Hepatocyte (in vitro differentiated cells): Measurements from ENCODE around the gene ZC3H12C.

Experiments
- EZH2 ChIP-seq: fragments of 200-600 bp; sonication (generic); IDR thresholded peaks from 2 replicates; pipeline ENCODE4 v1.6.1; 2016; ENCODE audit warnings: antibody characterized with exemption, mild to moderate bottlenecking, borderline replicate concordance
- EZH2phosphoT487 ChIP-seq: fragments of 200-600 bp; sonication (generic); IDR thresholded peaks from one replicate; pipeline ENCODE4 v1.6.1; 2018; ENCODE audit warnings: antibody characterized with exemption, mild to moderate bottlenecking, low read depth, moderate library complexity; ENCODE audit not compliant: unreplicated experiment, severe bottlenecking
- TF ChIP-seq, protein P1 (sequence below): fragments of 200-600 bp; sonication (generic); IDR thresholded peaks from 2 replicates; pipeline ENCODE4 v1.5.1; 2016; ENCODE audit warnings: antibody characterized with exemption, mild to moderate bottlenecking; ENCODE audit not compliant: poor library complexity

DNA sequence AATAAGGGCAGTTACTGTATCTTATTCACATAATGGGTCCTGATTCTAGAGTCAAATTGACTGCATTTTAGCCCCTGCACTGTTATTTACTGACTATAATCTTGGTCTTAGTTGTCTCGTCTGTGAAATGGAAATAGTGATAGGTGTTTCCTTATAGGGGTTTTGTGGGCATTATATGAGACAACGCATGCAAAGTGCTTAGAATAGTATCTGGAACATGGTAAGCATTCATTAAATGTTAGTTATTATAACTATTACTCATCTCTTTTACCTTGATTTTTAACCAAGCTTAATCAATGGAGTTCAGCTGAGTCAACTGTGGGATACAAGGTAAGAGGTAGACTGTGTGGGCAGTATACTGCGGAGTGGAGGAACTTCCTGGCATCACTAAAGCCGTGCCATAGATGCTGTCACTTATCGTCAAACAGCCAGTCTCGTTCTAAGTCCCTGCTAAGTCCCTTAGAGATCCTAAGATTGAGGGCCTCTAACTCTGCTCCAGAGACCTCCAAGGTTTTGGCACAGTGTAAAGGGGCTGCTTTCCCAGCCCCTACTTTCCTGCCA lies 2.6 kb upstream of the ZC3H12C start:
- TF ChIP-seq, protein P1, sequence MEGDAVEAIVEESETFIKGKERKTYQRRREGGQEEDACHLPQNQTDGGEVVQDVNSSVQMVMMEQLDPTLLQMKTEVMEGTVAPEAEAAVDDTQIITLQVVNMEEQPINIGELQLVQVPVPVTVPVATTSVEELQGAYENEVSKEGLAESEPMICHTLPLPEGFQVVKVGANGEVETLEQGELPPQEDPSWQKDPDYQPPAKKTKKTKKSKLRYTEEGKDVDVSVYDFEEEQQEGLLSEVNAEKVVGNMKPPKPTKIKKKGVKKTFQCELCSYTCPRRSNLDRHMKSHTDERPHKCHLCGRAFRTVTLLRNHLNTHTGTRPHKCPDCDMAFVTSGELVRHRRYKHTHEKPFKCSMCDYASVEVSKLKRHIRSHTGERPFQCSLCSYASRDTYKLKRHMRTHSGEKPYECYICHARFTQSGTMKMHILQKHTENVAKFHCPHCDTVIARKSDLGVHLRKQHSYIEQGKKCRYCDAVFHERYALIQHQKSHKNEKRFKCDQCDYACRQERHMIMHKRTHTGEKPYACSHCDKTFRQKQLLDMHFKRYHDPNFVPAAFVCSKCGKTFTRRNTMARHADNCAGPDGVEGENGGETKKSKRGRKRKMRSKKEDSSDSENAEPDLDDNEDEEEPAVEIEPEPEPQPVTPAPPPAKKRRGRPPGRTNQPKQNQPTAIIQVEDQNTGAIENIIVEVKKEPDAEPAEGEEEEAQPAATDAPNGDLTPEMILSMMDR, result no peak
- TF ChIP-seq EZH2 (no peak), EZH2phosphoT487 (no peak)
